Germinal center (tissue), 1 donor: ENCODE results near the gene MRPS23.

Experiments
- DNase-seq: peaks from one replicate; pipeline ENCODE4 v3.0.0; 2012; ENCODE audit warnings: mixed read lengths, low spot score

MRPS23 gene

GRCh38 chr17:57794841-57795240 is 55.0 kb downstream of the MRPS23 start:
- DNase-seq = no peak

- no peak for DNase-seq
These were observed 61.1 kb downstream of the MRPS23 start for GRCh38 chr17:57788725-57789124.

GRCh38 chr17:57785022-57785421 is 64.8 kb downstream of the MRPS23 start:
- no peak for DNase-seq
